Measurements from ENCODE around the gene SHE. TPM values are rescaled to one million over a fixed set of nuclear protein-coding genes. Genes with fewer than 3 reads are reported as not detected.

Gene SHE
- total RNA-seq, 3 donors from 2014 or later: 6.3 to 21.3 (median 21.3) TPM

- no peaks in the 10 kb centered on the region for H3K36me3 ChIP-seq
- H3K4me1 ChIP-seq: no peaks in the 10 kb centered on the region
- no peak for TF ChIP-seq POLR2A (IDR thresholded peaks at IDR 0.05)
- no peak for TF ChIP-seq POLR2AphosphoS5 (IDR thresholded peaks at IDR 0.05)
- TF ChIP-seq CTCF (IDR thresholded peaks at IDR 0.05): peak; percentile 79 to 92 (median 91)
- intact Hi-C loops (cut with DNase I; ENCODE audit: low total_unique reads): no loop called here
- peak in 1 of 2 donors; percentile 57 for DNase-seq (ENCODE audit: low spot score in 2 of 2)
- H3K27ac ChIP-seq: no peak overlapping the region
- no peaks in the 10 kb centered on the region for H3K9me3 ChIP-seq
- no peak overlapping the region for H3K4me3 ChIP-seq
- no peaks in the 10 kb centered on the region for H3K27me3 ChIP-seq
Measured at GRCh38 chr1:154479764-154480421, 22.3 kb downstream of the SHE start.

GRCh38 chr1:154478639-154479038, 23.6 kb downstream of the SHE start:
- H3K36me3 ChIP-seq: no peaks in the 10 kb centered on the region
- no peak for DNase-seq (ENCODE audit: low spot score in 2 of 2)
- intact Hi-C loops (cut with DNase I; ENCODE audit: low total_unique reads): no loop called here
- H3K4me1 ChIP-seq: no peaks in the 10 kb centered on the region
- no peak overlapping the region for H3K27ac ChIP-seq
- H3K9me3 ChIP-seq: no peaks in the 10 kb centered on the region
- H3K4me3 ChIP-seq: no peak overlapping the region
- TF ChIP-seq CTCF (IDR thresholded peaks at IDR 0.05) (no peak), POLR2A (IDR thresholded peaks at IDR 0.05) (no peak), POLR2AphosphoS5 (IDR thresholded peaks at IDR 0.05) (no peak)
- no peaks in the 10 kb centered on the region for H3K27me3 ChIP-seq

- Histone ChIP-seq H3K9me3 (no peaks in the 10 kb centered on the region), H3K4me1 (no peaks in the 10 kb centered on the region), H3K27ac (no peak overlapping the region), H3K36me3 (no peaks in the 10 kb centered on the region), H3K27me3 (no peaks in the 10 kb centered on the region), H3K4me3 (no peak overlapping the region)
- intact Hi-C loops (cut with DNase I; ENCODE audit: low total_unique reads): no loop called here
- TF ChIP-seq POLR2AphosphoS5 (IDR thresholded peaks at IDR 0.05): no peak
- no peak for TF ChIP-seq CTCF (IDR thresholded peaks at IDR 0.05)
- TF ChIP-seq POLR2A (IDR thresholded peaks at IDR 0.05): no peak
- DNase-seq (ENCODE audit: low spot score in 2 of 2): no peak
Measured at GRCh38 chr1:154478013-154478412, 24.2 kb downstream of the SHE start.

GRCh38 chr1:154476791-154477190, 25.4 kb downstream of the SHE start:
- no peaks in the 10 kb centered on the region for H3K4me1 ChIP-seq
- no peak for DNase-seq (ENCODE audit: low spot score in 2 of 2)
- H3K27me3 ChIP-seq: no peaks in the 10 kb centered on the region
- no peaks in the 10 kb centered on the region for H3K9me3 ChIP-seq
- intact Hi-C loops (cut with DNase I; ENCODE audit: low total_unique reads): no loop called here
- no peaks in the 10 kb centered on the region for H3K36me3 ChIP-seq
- H3K4me3 ChIP-seq: no peak overlapping the region
- H3K27ac ChIP-seq: no peak overlapping the region
- no peak for TF ChIP-seq CTCF (IDR thresholded peaks at IDR 0.05)
- TF ChIP-seq POLR2AphosphoS5 (IDR thresholded peaks at IDR 0.05): no peak
- TF ChIP-seq POLR2A (IDR thresholded peaks at IDR 0.05): no peak

- Histone ChIP-seq H3K9me3 (no peaks in the 10 kb centered on the region), H3K27me3 (no peaks in the 10 kb centered on the region), H3K36me3 (no peaks in the 10 kb centered on the region), H3K27ac (no peak overlapping the region), H3K4me1 (no peaks in the 10 kb centered on the region), H3K4me3 (no peak overlapping the region)
- DNase-seq (ENCODE audit: low spot score in 2 of 2): no peak
- intact Hi-C loops (cut with DNase I; ENCODE audit: low total_unique reads): no loop called here
- no peak for TF ChIP-seq CTCF (IDR thresholded peaks at IDR 0.05)
- no peak for TF ChIP-seq POLR2AphosphoS5 (IDR thresholded peaks at IDR 0.05)
Measured at GRCh38 chr1:154474802-154475201, 27.4 kb downstream of the SHE start.
